ENCODE data around the gene TEN1. TPM values are rescaled to one million over a fixed set of nuclear protein-coding genes. Genes with fewer than 3 reads are reported as not detected.

Gene TEN1
- total RNA-seq, 1 experiment from 2014 or later = 18.9 TPM

DNA sequence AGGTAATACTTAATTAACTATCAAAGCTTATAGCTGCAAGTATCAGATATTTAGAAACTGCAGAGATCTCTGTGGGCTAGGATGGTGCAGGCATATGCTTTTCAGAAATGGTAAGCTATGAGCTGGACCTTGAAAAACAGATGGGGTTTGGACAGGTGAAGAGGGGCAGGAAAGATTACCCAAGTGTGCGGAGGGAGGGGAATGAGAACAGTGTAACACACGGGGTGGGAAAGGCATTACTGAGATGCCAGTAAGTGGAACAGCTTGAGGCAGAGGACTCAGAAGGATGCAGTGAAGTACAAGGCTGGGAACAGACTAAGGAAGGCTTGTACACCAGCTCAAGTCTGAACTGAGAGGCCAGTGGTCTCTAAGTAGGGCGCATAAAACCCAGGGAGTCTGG is 70.2 kb downstream of the TEN1 start:
- DNase-seq (ENCODE audit: extremely low read depth, low read depth) = no peak

DNA sequence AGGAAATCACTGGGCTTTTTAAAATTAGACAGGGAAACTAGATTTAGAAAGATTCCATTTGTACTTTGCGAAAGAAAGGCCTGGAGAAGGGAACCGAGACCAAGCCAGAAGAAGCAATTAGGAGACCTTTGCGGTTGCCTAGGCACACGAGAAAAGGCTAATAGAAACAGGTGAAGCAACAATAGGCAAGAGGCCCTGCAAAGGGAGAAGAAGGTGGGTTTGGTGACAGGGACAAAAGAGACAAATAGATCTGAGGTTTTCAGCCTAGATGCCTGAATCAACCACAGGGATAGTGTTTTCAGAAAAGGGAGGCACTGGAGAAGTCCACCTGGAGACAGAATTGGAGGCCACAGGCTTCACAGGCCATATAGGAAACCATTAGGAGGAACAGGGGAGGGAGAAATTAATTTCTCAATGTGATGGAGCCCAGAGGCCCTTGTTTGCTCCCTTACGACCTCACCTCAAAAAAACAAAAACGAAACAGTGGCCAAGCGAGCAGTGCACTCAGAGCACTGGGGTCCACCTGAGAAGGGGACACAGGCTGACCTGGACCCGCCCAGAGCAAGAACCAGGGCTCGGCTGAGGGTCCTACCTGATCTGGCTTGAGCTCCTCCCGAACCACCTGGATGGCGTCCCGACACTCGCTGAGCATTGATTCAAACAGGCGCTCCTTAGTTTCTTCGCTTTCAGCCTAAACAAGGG is 70.9 kb downstream of the TEN1 start:
- no peak for DNase-seq (ENCODE audit: extremely low read depth, low read depth)

Other genes starting within 250 kb of the TEN1 start
- gene GALK1, start 214.0 kb upstream of the TEN1 start, total RNA-seq (2014; rRNA removed; shearing (Covaris generic)) = 21.6 and 23.1 TPM in 2 replicates
- 25.8 and 33.8 TPM in 2 replicates for gene UNK, start 194.4 kb upstream of the TEN1 start, total RNA-seq (2014; rRNA removed; shearing (Covaris generic))
- gene UNC13D, start 134.8 kb upstream of the TEN1 start, total RNA-seq (2014; rRNA removed; shearing (Covaris generic)) = 0.57 and 0.66 TPM in 2 replicates
- 32.0 and 36.7 TPM in 2 replicates for gene WBP2, start 123.9 kb upstream of the TEN1 start, total RNA-seq (2014; rRNA removed; shearing (Covaris generic))
- gene TRIM47, start 100.7 kb upstream of the TEN1 start, total RNA-seq (2014; rRNA removed; shearing (Covaris generic)) = 38.0 and 50.4 TPM in 2 replicates
- gene TRIM65, start 82.3 kb upstream of the TEN1 start, total RNA-seq (2014; rRNA removed; shearing (Covaris generic)) = 30.2 and 32.0 TPM in 2 replicates
- gene MRPL38, start 74.4 kb upstream of the TEN1 start, total RNA-seq (2014; rRNA removed; shearing (Covaris generic)) = 42.6 and 43.0 TPM in 2 replicates
- 6.8 and 9.1 TPM in 2 replicates for gene FBF1, start 38.2 kb upstream of the TEN1 start, total RNA-seq (2014; rRNA removed; shearing (Covaris generic))
- gene ACOX1, start 74 bp upstream of the TEN1 start, total RNA-seq (2014; rRNA removed; shearing (Covaris generic)) = 24.9 and 28.4 TPM in 2 replicates
- 4.8 and 7.7 TPM in 2 replicates for gene CDK3, start 21.6 kb downstream of the TEN1 start, total RNA-seq (2014; rRNA removed; shearing (Covaris generic))
- gene EVPL, start 48.1 kb downstream of the TEN1 start, total RNA-seq (2014; rRNA removed; shearing (Covaris generic)) = 8.0 and 8.6 TPM in 2 replicates
- 31.7 and 34.9 TPM in 2 replicates for gene SRP68, start 93.3 kb downstream of the TEN1 start, total RNA-seq (2014; rRNA removed; shearing (Covaris generic))
- gene GALR2, start 95.5 kb downstream of the TEN1 start, total RNA-seq (2014; rRNA removed; shearing (Covaris generic)) = not detected in 2 replicates
- 0.10 TPM in 1 of 2 replicates, not detected in the other for gene ZACN, start 99.9 kb downstream of the TEN1 start, total RNA-seq (2014; rRNA removed; shearing (Covaris generic))
- gene EXOC7, start 124.5 kb downstream of the TEN1 start, total RNA-seq (2014; rRNA removed; shearing (Covaris generic)) = 54.6 and 56.7 TPM in 2 replicates
- gene FOXJ1, start 162.0 kb downstream of the TEN1 start, total RNA-seq (2014; rRNA removed; shearing (Covaris generic)) = not detected in 2 replicates